ENCODE results near the gene DENND1B. TPM values are rescaled to one million over a fixed set of nuclear protein-coding genes. Genes with fewer than 3 reads are reported as not detected.

Gene DENND1B
- total and polyA plus RNA-seq, 12 donors: 1.7 to 14.3 (median 6.5) TPM

DNA sequence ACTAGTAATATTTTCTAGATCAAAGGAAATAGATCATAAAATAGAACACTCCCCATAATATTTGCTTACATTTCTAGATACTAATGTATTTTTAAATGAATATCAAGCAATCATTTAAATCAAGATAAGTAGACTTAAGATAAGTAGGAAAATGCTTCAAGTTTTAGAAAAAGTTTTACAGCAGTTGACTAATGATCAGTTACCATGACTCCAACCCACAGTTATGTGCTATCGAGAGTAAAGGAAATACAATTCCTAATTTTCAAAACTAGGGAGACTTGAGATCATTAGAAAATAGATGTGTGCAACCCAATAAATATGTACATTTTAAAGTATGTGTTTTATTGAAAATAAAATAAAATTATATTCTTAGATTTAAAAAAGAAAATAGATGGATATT is 95.0 kb downstream of the DENND1B start:
- intact Hi-C loops (cut with DNase I): no loop called here
- Histone ChIP-seq H3K4me3 (no peak overlapping the region), H3K27ac (no peak overlapping the region), H3K36me3 (replicated peaks in 1 of 2) (no peaks in the 10 kb centered on the region), H3K4me1 (replicated peaks in 1 of 2) (peaks cover 0 to 12% of the 10 kb centered on the region in 2 donors), H3K27me3 (no peaks in the 10 kb centered on the region), H3K9me3 (replicated peaks in 1 of 3) (no peaks in the 10 kb centered on the region)
- TF ChIP-seq, protein P1, sequence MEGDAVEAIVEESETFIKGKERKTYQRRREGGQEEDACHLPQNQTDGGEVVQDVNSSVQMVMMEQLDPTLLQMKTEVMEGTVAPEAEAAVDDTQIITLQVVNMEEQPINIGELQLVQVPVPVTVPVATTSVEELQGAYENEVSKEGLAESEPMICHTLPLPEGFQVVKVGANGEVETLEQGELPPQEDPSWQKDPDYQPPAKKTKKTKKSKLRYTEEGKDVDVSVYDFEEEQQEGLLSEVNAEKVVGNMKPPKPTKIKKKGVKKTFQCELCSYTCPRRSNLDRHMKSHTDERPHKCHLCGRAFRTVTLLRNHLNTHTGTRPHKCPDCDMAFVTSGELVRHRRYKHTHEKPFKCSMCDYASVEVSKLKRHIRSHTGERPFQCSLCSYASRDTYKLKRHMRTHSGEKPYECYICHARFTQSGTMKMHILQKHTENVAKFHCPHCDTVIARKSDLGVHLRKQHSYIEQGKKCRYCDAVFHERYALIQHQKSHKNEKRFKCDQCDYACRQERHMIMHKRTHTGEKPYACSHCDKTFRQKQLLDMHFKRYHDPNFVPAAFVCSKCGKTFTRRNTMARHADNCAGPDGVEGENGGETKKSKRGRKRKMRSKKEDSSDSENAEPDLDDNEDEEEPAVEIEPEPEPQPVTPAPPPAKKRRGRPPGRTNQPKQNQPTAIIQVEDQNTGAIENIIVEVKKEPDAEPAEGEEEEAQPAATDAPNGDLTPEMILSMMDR (IDR thresholded peaks at IDR 0.05): no peak
- no peak for TF ChIP-seq POLR2A (IDR thresholded peaks at IDR 0.05)
- DNase-seq: no peak
- WGBS, 4 donors: 90 to 98% (median 94%) methylated on average over 1 of the region's 1 CpG

DNA sequence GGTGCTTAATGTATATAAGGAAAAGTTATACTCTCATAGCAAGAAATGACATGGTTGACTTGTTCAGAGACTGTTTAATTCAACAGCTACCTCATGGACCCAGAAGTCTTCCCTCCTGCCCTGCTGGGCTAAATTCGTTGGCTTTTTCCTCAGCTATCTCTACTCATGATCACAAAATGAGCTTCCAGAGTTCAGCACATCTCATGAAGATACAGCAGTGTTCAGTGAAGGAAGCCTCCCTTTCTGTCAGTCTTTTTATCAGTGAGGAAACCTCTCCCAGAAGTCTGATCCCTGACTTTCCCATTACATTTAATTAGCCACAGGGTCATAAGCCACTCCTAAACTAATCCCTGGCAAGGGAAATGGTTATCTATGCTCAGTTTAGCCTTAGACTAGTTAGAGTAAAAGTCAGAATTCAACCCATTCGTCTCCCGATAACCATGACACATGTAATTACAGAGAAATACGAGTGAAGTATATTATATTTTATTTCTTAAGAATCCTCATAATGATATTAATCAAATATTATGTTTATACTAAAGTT is 97.5 kb downstream of the DENND1B start:
- WGBS, 4 donors: 84 to 91% (median 87%) methylated on average over 4 of the region's 4 CpGs
- Histone ChIP-seq H3K36me3 (replicated peaks in 1 of 2) (no peaks in the 10 kb centered on the region), H3K27me3 (no peaks in the 10 kb centered on the region), H3K27ac (no peak overlapping the region), H3K9me3 (replicated peaks in 1 of 3) (no peaks in the 10 kb centered on the region), H3K4me3 (no peak overlapping the region), H3K4me1 (replicated peaks in 1 of 2) (peaks cover 0 to 16% of the 10 kb centered on the region in 2 donors)
- TF ChIP-seq POLR2A (IDR thresholded peaks at IDR 0.05): no peak
- TF ChIP-seq, protein P1 (IDR thresholded peaks at IDR 0.05): no peak
- no peak for DNase-seq
- intact Hi-C loops (cut with DNase I): no loop called here

DNA sequence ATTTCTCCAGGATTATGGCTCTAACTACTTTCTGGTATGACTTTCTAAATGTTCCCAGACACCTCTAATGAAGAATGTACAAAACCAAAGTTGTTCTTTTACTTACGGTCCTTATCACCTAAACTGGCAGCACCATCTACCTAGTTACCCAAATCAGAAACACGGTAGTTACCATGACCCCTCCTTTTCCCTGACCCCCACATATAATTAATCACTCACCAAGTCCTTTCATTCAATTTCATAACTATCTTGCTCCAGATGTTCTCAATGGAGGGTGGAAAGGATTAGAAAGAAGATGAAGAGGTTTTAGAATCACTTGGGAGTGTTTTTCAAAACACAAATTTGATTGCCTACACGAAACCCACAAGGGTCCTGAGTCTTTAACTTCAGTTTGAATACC is 98.0 kb downstream of the DENND1B start:
- no peak for DNase-seq
- Histone ChIP-seq H3K9me3 (replicated peaks in 1 of 3) (no peaks in the 10 kb centered on the region), H3K27ac (no peak overlapping the region), H3K36me3 (replicated peaks in 1 of 2) (no peaks in the 10 kb centered on the region), H3K27me3 (no peaks in the 10 kb centered on the region), H3K4me3 (no peak overlapping the region), H3K4me1 (replicated peaks in 1 of 2) (peaks cover 0 to 16% of the 10 kb centered on the region in 2 donors)
- WGBS, 4 donors: 78 to 88% (median 83%) methylated on average over 3 of the region's 3 CpGs
- no peak for TF ChIP-seq POLR2A (IDR thresholded peaks at IDR 0.05)
- TF ChIP-seq, protein P1 (IDR thresholded peaks at IDR 0.05): no peak
- intact Hi-C loops (cut with DNase I): no loop called here

DNA sequence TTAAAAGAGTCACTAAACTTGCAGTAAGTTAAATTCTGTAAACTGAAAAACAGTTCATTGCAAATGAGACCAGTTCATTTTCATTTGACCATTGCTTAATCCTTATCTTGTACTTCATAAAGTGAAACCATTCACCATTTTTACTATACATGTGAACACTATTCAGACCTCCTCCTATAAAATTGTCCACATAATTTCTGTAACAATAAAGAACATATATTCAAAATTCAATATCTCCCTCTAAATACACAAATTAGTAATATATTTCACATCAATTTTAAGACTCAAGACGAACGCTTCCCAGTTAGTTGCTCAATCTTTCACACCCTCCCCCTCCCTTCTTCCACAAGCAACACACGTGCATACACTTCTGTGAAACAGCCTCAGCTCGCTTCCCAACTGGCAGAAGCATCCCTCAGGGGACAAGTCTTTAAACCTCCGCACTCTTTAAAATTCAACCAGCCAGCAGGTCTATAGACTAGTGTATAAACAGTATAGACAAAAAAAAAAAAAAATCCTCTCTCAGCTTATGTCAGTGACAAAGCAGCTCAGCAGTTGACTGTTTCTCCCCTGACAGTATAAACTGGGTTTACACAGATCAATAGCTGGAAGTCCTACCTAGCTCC is 99.6 kb downstream of the DENND1B start:
- H3K4me1 ChIP-seq (replicated peaks in 1 of 2): peaks cover 0 to 16% of the 10 kb centered on the region in 2 donors
- H3K9me3 ChIP-seq (replicated peaks in 1 of 3): no peaks in the 10 kb centered on the region
- DNase-seq: peak in 5 of 7 donors; percentile 15 to 29 (median 21)
- TF ChIP-seq POLR2A (IDR thresholded peaks at IDR 0.05): no peak
- TF ChIP-seq, protein P1 (IDR thresholded peaks at IDR 0.05): no peak
- H3K4me3 ChIP-seq: peak overlapping the region in 2 of 4 donors; percentile 13 to 58
- no peaks in the 10 kb centered on the region for H3K36me3 ChIP-seq (replicated peaks in 1 of 2)
- H3K27me3 ChIP-seq: no peaks in the 10 kb centered on the region
- intact Hi-C loops (cut with DNase I): no loop called here
- H3K27ac ChIP-seq: no peak overlapping the region
- WGBS, 4 donors: 22 to 40% (median 28%) methylated on average over 5 of the region's 5 CpGs
